ENCODE data around the gene GPR15LG. TPM values are rescaled to one million over a fixed set of nuclear protein-coding genes. Genes with fewer than 3 reads are reported as not detected.
A peak's percentile ranks its signal among the peaks of the same experiment; 100 is the strongest.

Gene GPR15LG
- total RNA-seq, 2 experiments from 2014 or later: not detected

- Mint-ChIP-seq H3K9me3 (no peaks in the 10 kb centered on the region), H3K27ac (no peak overlapping the region), H3K4me3 (no peak overlapping the region), H3K4me1 (ENCODE audit: low read depth) (peaks cover 10% of the 10 kb centered on the region), H3K36me3 (ENCODE audit: low read depth) (no peaks in the 10 kb centered on the region), H3K27me3 (peaks cover 10% of the 10 kb centered on the region)
- ChIA-PET CTCF (interaction anchor here (2.2 to 2.5 kb wide), 2 partner anchors 45 kb away, joined by 8 to 12 read pairs; no protein-coding TSS in a partner anchor), POLR2A (interaction anchor here (0.6 to 1.2 kb wide), 2 partner anchors 9 to 36 kb away, joined by 3 read pairs; no protein-coding TSS in a partner anchor)
- DNase-seq (no peak), ATAC-seq (no peak)
- no peak for TF ChIP-seq CTCF (IDR thresholded peaks at IDR 0.05)
- intact Hi-C loops (cut with micrococcal nuclease): no loop called here
These were observed 19.7 kb downstream of the GPR15LG start for GRCh38 chr10:84193327-84193726.

GRCh38 chr10:84193846-84194423 is 20.3 kb downstream of the GPR15LG start:
- intact Hi-C loops (cut with micrococcal nuclease): no loop called here
- H3K27me3 Mint-ChIP-seq: peaks cover 10% of the 10 kb centered on the region
- CTCF ChIA-PET: interaction anchor here (1.0 to 2.5 kb wide), 2 partner anchors 17 to 46 kb away, joined by 4 to 12 read pairs; no protein-coding TSS in a partner anchor
- H3K9me3 Mint-ChIP-seq: no peaks in the 10 kb centered on the region
- H3K4me3 Mint-ChIP-seq: peak overlapping the region; percentile 57
- no peak for TF ChIP-seq CTCF (IDR thresholded peaks at IDR 0.05)
- ATAC-seq: no peak
- peaks cover 10% of the 10 kb centered on the region for H3K4me1 Mint-ChIP-seq (ENCODE audit: low read depth)
- H3K27ac Mint-ChIP-seq: no peak overlapping the region
- no peaks in the 10 kb centered on the region for H3K36me3 Mint-ChIP-seq (ENCODE audit: low read depth)
- DNase-seq: no peak
- POLR2A ChIA-PET: interaction anchor here (1.2 kb wide), 1 partner anchor 8 kb away, joined by 3 read pairs; no protein-coding TSS in a partner anchor

- DNase-seq: peak; percentile 72
- CTCF ChIA-PET: interaction anchor here (0.7 to 2.5 kb wide), 3 partner anchors 10 to 46 kb away, joined by 3 to 12 read pairs (median 4); no protein-coding TSS in a partner anchor
- POLR2A ChIA-PET: no interaction called here
- TF ChIP-seq CTCF (IDR thresholded peaks at IDR 0.05): no peak
- intact Hi-C loops (cut with micrococcal nuclease): no loop called here
- Mint-ChIP-seq H3K27ac (no peak within 1 kb of the TSS), H3K4me1 (ENCODE audit: low read depth) (peaks cover 10% of the 10 kb centered on the region), H3K4me3 (peak within 1 kb of the TSS; percentile 57), H3K36me3 (ENCODE audit: low read depth) (no peaks in the 10 kb centered on the region), H3K27me3 (peaks cover 10% of the 10 kb centered on the region), H3K9me3 (no peaks in the 10 kb centered on the region)
- peak; percentile 92 for ATAC-seq
These were observed 20.9 kb downstream of the GPR15LG start, which contains the start of gene CDHR1 for GRCh38 chr10:84194424-84195043. TSS of gene CDHR1 (plus strand) at chr10:84194537. CDS start at chr10:84194761, 224 bp downstream.

- ChIA-PET POLR2A (no interaction called here), CTCF (interaction anchor here (0.7 to 2.5 kb wide), 2 partner anchors 10 to 47 kb away, joined by 3 to 12 read pairs; no protein-coding TSS in a partner anchor)
- peak overlapping the region; percentile 57 for H3K4me3 Mint-ChIP-seq
- no peak for DNase-seq
- no peak for TF ChIP-seq CTCF (IDR thresholded peaks at IDR 0.05)
- no peaks in the 10 kb centered on the region for H3K9me3 Mint-ChIP-seq
- peaks cover 10% of the 10 kb centered on the region for H3K27me3 Mint-ChIP-seq
- intact Hi-C loops (cut with micrococcal nuclease): no loop called here
- H3K36me3 Mint-ChIP-seq (ENCODE audit: low read depth): no peaks in the 10 kb centered on the region
- ATAC-seq: no peak
- peaks cover 10% of the 10 kb centered on the region for H3K4me1 Mint-ChIP-seq (ENCODE audit: low read depth)
- no peak overlapping the region for H3K27ac Mint-ChIP-seq
These were observed 21.6 kb downstream of the GPR15LG start for GRCh38 chr10:84195044-84195830.

All from activated CD8-positive, alpha-beta T cell treated with anti-CD3 and anti-CD28 coated beads for 36 hours (primary cell).